Suppressor macrophage treated with lipopolysaccharide for 1 hour (primary cell): Measurements from ENCODE around the gene FOXP1.
"Not testable (repeated sequence)": the region's sequence is repeated elsewhere in the genome, so short reads cannot be mapped to it uniquely, and the experiment has no call there.

Source experiments
- DNase-seq, 3 donors: peaks; one replicate each; pipeline ENCODE4 v3.0.0-alpha.2; 2020 to 2022

Gene FOXP1

DNA sequence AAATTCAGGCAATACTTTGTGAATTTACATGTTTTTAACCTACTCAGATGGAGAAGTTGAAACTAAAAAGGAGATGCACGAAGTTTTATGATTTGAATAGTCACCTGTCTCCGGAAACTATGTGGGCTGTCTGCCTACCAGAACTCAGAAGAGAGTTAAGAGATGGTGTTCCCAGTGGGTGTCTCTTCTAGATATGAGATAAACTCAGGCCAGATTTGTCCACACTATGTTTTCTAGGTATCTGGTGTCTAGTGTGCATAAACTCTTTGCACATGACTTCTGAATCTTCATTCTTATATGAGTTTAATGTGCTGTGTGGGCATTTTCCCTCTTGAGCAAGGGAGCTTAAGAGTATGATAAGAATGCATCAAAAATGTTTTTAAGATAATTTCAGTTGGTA is 222.8 kb downstream of the FOXP1 start:
- DNase-seq = no peak

DNA sequence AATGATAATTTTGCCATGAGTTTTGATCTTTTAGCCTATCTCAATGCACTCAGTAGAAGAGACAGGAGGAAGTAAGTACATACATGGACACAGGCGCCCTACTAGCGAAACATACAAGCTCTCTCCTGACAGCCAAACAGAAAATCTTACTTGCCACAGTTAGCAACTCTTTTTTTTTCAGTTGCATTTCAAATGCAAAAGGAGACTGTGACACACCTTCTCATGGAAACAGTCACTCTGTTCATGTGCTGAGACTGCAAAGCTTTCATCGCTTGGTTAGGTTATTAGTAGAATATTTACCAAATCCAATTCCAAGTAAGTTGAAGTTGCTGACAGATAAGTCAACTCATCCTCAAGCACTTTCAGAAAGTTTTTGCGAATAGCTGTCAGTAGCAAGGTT is 223.3 kb downstream of the FOXP1 start:
- DNase-seq = no peak

DNA sequence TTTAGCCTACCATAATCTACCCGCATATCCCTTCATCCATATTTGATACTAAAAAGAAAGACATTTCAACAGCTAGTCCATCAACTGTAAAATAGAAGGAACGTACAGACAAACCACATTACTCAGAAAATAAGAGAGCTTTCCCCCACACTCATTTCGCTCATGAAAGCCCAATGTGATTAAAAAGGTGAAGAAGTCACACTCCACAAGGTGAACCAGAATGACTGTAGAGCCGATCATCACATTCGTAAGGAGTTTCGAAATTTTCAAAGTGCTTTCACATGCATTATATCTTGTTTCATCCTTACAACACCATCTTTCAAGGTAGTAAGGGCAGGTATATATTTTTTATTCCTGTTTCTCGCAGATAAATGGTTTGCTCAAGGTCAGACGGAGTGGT is 225.3 kb downstream of the FOXP1 start:
- DNase-seq = no peak

GRCh38 chr3:71356265-71356664 is 227.3 kb downstream of the FOXP1 start:
- no peak for DNase-seq

DNA sequence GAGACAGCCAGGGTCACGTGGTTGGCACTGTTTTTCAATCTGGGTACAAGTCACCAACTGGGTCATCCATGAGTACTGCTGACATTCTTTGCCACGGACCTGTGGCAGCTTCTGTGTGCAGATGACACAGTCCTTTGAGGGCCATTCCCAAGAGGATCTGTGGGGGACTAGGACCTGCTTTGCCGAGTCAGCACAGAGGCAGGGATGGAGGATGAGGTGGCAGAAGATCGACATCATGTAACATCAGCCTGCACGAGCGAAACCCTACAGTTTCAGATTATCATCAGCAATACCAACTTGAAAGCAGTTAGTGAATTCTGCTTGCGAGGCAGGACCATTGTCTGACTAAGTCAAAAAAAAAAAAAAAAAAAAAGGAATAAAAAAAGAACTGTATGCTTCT is 227.7 kb downstream of the FOXP1 start:
- no peak for DNase-seq

- DNase-seq = no peak
These were observed 228.5 kb downstream of the FOXP1 start for GRCh38 chr3:71355037-71355436.

- no peak for DNase-seq
These were observed 232.0 kb downstream of the FOXP1 start for GRCh38 chr3:71351403-71352149.

- peak in 2 of 3 donors; percentile 42 to 43 for DNase-seq
These were observed 232.5 kb downstream of the FOXP1 start for GRCh38 chr3:71350998-71351397.

- no peak for DNase-seq
These were observed 234.7 kb downstream of the FOXP1 start for GRCh38 chr3:71348831-71349230.

GRCh38 chr3:71348001-71348632 is 235.4 kb downstream of the FOXP1 start:
- DNase-seq = peak in 1 of 3 donors; percentile 6

- no peak for DNase-seq
These were observed 237.5 kb downstream of the FOXP1 start for GRCh38 chr3:71346061-71346460.

DNA sequence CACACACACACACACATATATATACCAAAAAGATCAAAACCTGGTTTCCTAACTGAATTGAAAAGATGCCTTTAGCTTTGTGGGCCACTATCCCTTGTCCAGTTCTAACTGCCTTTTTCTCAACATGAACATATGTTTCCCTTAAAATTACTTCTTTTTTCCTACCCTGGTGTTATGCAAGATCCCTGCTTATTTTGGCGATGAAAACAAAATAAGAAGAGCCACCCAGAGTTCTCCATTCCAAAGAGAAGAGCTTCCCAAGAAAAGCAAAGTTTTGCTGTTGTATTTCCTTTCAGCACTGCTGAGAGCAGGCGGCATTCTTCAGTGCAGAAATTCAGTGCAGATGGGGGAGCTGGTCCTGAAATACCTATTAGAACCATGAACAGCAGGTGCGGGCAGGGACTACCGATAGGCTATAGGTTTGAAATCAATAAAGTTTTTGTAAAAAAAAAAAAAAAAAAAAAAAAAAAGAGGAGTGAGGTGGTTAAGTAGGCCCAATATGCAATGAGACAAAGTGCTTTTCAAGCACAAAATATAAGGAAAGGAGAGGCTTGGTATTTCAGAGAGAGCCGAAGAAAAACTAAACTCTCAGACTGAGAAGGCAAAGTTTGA is 238.0 kb downstream of the FOXP1 start:
- DNase-seq = peak in 2 of 3 donors; percentile 7 to 22

GRCh38 chr3:71341721-71342120 is 241.8 kb downstream of the FOXP1 start:
- no peak for DNase-seq

DNA sequence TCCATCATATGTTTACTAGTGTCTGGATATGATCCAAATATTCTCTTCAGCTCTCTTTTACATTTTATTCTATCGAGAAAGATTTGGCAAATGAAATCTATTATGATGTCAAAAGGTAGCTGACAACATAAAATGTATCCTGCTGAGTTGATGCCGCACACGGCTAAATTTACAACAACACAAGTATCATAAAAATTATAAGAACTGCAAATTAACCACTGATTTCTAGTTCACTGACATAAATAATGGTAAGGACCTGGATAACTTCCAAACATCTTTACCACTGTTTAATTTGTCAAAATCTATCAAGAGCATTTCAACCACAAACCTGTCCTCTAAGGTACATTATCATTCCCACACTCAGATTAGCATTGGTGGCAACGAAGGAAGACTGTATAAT is 244.5 kb downstream of the FOXP1 start:
- DNase-seq = no peak

- DNase-seq = no peak
These were observed 250.7 kb downstream of the FOXP1 start for GRCh38 chr3:71332813-71333212.

DNA sequence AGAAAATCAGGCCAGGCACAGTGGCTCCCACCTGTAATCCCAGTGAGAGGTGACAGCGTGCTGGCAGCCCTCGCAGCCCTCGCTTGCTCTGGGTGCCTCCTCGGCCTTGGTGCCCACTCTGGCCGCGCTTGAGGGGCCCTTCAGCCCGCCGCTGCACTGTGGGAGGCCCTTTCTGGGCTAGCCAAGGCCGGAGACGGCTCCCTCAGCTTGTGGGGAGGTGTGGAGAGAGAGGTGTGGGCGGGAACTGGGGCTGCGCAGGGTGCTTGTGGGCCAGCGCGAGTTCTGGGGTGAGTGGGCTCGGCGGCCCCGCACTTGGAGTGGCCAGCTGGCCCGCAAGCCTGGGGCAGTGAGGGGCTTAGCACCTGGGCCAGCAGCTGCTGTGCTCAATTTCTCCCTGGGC is 252.6 kb downstream of the FOXP1 start:
- no peak for DNase-seq

- DNase-seq = no peak
These were observed 253.0 kb downstream of the FOXP1 start for GRCh38 chr3:71330505-71330904.

GRCh38 chr3:71329817-71330216 is 253.7 kb downstream of the FOXP1 start:
- DNase-seq = no peak

DNA sequence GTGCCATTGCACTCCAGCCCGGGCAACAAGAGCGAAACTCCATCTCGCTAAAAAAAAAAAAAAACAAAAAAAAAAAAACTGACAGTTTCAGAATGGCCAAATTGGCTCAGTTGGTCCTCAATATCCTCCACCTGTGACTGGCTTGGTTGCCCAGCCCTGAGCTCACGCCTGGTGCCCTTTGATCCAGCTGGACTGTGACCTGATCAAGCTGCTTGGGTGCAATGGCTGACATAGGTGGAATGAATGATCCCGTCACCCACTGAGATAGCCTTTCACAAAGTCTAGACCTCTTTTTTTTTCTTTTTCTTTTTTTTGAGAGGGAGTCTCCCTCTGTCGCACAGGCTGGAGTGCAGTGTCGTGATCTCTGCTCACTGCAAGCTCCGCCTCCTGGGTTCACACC is 254.6 kb downstream of the FOXP1 start:
- no peak for DNase-seq

GRCh38 chr3:71327936-71328335 is 255.6 kb downstream of the FOXP1 start:
- DNase-seq = no peak

GRCh38 chr3:71325715-71326114 is 257.8 kb downstream of the FOXP1 start:
- no peak for DNase-seq

DNA sequence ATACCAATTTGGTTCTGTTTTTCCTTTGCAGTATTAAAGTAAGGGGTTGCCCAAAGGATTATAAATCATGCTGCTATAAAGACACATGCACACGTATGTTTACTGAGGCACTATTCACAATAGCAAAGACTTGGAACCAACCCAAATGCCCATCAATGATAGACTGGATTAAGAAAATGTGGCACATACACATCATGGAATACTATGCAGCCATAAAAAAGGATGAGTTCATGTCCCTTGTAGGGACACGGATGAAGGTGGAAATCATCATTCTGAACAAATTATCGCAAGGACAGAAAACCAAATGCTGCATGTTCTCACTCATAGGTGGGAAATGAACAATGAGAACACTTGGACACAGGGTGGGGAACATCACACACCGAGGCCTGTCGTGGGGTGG is 259.3 kb downstream of the FOXP1 start:
- DNase-seq = not testable (repeated sequence)

GRCh38 chr3:71323558-71323957 is 260.0 kb downstream of the FOXP1 start:
- DNase-seq = no peak

GRCh38 chr3:71322154-71322553 is 261.4 kb downstream of the FOXP1 start:
- no peak for DNase-seq
